Thoracic aorta (tissue), 2 donors: ENCODE measurements around the gene SYNPO2. TPM values are rescaled to one million over a fixed set of nuclear protein-coding genes. Genes with fewer than 3 reads are reported as not detected.

Experiments
- ATAC-seq: fragments of 150-250 bp; one replicate; pipeline ENCODE4 v1.8.0; 2017; ENCODE audit warnings: low read depth; ENCODE audit not compliant: insufficient number of reproducible peaks, low FRiP score
- DNase-seq: peaks from one replicate; pipeline ENCODE4 v3.0.0-alpha.2; 2020; ENCODE audit warnings: low spot score
- H3K27ac ChIP-seq, 2 donors: fragments of 200-600 bp; sonication (generic); 1 replicate in 1 of 2; 2 replicates in 1 of 2; pipeline ENCODE4 v1.5.1; 2016; ENCODE audit warnings: mild to moderate bottlenecking in 2 of 2, moderate library complexity in 2 of 2
- H3K27me3 ChIP-seq: fragments of 200-600 bp; sonication (generic); replicated peaks from 2 replicates; pipeline ENCODE4 v1.6.0; 2016; ENCODE audit warnings: mild to moderate bottlenecking; ENCODE audit not compliant: insufficient read depth
- H3K36me3 ChIP-seq: fragments of 200-600 bp; sonication (generic); one replicate; pipeline ENCODE4 v1.5.1; 2016
- H3K4me1 ChIP-seq, 2 donors: fragments of 200-600 bp; sonication (generic); 1 replicate in 1 of 2; 2 replicates in 1 of 2; pipeline versions ENCODE4 v1.5.1 to v1.6.0; 2016; ENCODE audit warnings: low read depth in 2 of 2, mild to moderate bottlenecking in 1 of 2; ENCODE audit not compliant: control insufficient read depth in 1 of 2
- H3K4me3 ChIP-seq: fragments of 200-600 bp; sonication (generic); 2 replicates; pipeline ENCODE4 v1.5.1; 2016; ENCODE audit warnings: mild to moderate bottlenecking
- H3K9me3 ChIP-seq: fragments of 200-600 bp; sonication (generic); 2 replicates; pipeline ENCODE4 v1.5.1; 2016
- total RNA-seq, 2 donors: library from RNA; depleted of rRNA; stranded (reverse); fragments of >200 nt; gene quantifications; one replicate each; pipeline versions ENCODE4 v1.1.0 to v1.2.3, GENCODE V29; 2016
- TF ChIP-seq, protein P1 (sequence below): fragments of 200-600 bp; sonication (generic); IDR thresholded peaks from one replicate; pipeline ENCODE4 v1.5.1; 2019; ENCODE audit warnings: antibody characterized with exemption

SYNPO2 gene
- total RNA-seq, 2 donors from 2014 or later = 264 to 313 TPM

DNA sequence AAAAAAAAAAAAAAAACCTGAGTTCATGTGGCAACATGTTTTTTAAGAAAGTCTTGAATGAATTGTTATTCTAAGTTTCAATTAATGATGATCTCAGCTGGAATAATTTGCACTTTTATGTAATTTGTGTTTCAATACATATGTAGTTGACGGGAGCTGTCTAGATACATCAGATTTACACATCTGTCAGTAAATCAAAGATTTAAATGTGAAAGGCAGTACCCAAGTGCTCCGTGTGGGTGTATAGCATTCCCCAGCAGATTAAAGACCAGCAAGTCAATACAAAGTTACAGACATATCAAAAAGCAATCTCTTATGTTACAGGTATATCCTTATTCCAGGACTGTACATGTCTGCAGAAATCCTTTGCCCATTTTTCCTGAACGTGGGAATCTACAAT, 35.2 kb downstream of the SYNPO2 start:
- ATAC-seq (no peak), DNase-seq (no peak)
- TF ChIP-seq, protein P1, sequence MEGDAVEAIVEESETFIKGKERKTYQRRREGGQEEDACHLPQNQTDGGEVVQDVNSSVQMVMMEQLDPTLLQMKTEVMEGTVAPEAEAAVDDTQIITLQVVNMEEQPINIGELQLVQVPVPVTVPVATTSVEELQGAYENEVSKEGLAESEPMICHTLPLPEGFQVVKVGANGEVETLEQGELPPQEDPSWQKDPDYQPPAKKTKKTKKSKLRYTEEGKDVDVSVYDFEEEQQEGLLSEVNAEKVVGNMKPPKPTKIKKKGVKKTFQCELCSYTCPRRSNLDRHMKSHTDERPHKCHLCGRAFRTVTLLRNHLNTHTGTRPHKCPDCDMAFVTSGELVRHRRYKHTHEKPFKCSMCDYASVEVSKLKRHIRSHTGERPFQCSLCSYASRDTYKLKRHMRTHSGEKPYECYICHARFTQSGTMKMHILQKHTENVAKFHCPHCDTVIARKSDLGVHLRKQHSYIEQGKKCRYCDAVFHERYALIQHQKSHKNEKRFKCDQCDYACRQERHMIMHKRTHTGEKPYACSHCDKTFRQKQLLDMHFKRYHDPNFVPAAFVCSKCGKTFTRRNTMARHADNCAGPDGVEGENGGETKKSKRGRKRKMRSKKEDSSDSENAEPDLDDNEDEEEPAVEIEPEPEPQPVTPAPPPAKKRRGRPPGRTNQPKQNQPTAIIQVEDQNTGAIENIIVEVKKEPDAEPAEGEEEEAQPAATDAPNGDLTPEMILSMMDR = no peak
- H3K27ac ChIP-seq = peak overlapping the region in 1 of 2 donors; percentile 41
- no peaks in the 10 kb centered on the region for H3K9me3 ChIP-seq
- no peak overlapping the region for H3K4me3 ChIP-seq
- H3K4me1 ChIP-seq = peaks cover 61 to 98% of the 10 kb centered on the region in 2 donors
- no peaks in the 10 kb centered on the region for H3K27me3 ChIP-seq
- H3K36me3 ChIP-seq = no peaks in the 10 kb centered on the region

DNA sequence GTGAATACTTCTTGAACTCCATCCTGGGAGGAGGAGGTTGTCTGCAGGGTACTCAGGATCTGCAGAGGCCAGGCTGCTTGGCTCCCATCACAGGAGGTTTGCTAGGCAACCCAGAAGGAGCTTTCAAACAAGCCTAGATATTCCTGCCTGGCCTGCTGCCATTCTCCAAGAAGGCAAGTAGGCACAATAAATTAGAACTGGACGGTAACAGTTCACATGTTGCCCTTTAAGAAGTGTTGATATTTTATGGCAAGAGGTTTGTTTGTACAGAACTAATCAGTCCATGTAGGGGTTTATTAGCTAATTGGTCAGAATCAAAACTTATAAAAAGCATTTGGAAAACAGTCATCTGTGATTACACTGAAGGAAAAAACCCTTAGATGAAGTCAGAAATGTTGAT, 39.3 kb downstream of the SYNPO2 start:
- Histone ChIP-seq H3K4me3 (peak overlapping the region; percentile 19), H3K27ac (peak overlapping the region; percentile 42 to 56), H3K36me3 (no peaks in the 10 kb centered on the region), H3K27me3 (no peaks in the 10 kb centered on the region), H3K9me3 (no peaks in the 10 kb centered on the region), H3K4me1 (peaks cover 41 to 93% of the 10 kb centered on the region in 2 donors)
- TF ChIP-seq, protein P1 = no peak
- DNase-seq = peak; percentile 35
- ATAC-seq = no peak

GRCh38 chr4:118930255-118930654, 41.6 kb downstream of the SYNPO2 start:
- Histone ChIP-seq H3K36me3 (no peaks in the 10 kb centered on the region), H3K9me3 (no peaks in the 10 kb centered on the region), H3K4me3 (no peak overlapping the region), H3K4me1 (peaks cover 30 to 86% of the 10 kb centered on the region in 2 donors), H3K27me3 (no peaks in the 10 kb centered on the region), H3K27ac (no peak overlapping the region)
- ATAC-seq (no peak), DNase-seq (no peak)
- TF ChIP-seq, protein P1 = no peak

DNA sequence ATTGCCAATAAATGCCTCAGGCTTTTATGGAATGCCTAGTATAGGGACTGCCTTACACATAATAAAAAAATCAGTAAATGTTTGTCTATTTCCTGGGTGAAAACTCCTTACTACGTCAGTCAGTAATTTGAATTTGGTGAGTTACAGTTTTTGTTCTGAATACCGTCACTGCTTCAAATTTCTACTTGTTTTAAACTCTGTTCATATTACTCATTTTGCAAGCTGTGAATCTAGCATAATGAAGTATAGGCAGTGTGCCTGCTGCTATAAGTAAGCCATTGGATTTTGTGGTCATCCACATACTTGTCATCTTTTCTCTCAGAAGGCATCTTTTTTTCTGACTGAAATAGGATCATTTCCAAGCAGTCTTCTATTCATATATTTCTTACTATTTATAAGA, 43.1 kb downstream of the SYNPO2 start:
- H3K27ac ChIP-seq = peak overlapping the region; percentile 54 to 63
- H3K9me3 ChIP-seq = no peaks in the 10 kb centered on the region
- H3K4me3 ChIP-seq = peak overlapping the region; percentile 5
- TF ChIP-seq, protein P1 = no peak
- peaks cover 20 to 81% of the 10 kb centered on the region in 2 donors for H3K4me1 ChIP-seq
- no peak for DNase-seq
- ATAC-seq = no peak
- H3K36me3 ChIP-seq = no peaks in the 10 kb centered on the region
- H3K27me3 ChIP-seq = no peaks in the 10 kb centered on the region

DNA sequence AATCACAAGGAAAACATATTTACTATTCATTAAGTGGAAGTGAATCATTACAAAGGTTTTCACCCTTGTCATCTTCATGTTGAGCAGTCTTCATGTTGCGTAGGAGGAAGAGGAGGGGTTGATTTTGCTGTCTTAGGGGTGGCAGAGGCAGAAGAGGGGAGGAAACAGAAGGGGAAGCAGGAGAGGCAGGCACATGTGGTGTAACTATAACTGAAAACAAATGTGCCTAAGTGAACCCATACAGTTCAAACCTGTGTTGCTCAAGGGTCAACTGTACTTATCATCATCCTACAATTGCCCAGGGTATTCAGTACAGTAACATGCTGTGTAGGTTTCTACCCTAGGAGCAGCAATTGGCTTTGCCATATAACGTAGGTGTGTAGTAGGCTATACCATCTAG, 47.2 kb downstream of the SYNPO2 start:
- no peak for DNase-seq
- Histone ChIP-seq H3K27ac (peak overlapping the region in 1 of 2 donors; percentile 91), H3K9me3 (no peaks in the 10 kb centered on the region), H3K36me3 (no peaks in the 10 kb centered on the region), H3K4me3 (no peak overlapping the region), H3K27me3 (no peaks in the 10 kb centered on the region), H3K4me1 (peaks cover 20 to 85% of the 10 kb centered on the region in 2 donors)
- ATAC-seq = no peak
- TF ChIP-seq, protein P1 = no peak
